ENCODE data around the gene FAT1.

DNA sequence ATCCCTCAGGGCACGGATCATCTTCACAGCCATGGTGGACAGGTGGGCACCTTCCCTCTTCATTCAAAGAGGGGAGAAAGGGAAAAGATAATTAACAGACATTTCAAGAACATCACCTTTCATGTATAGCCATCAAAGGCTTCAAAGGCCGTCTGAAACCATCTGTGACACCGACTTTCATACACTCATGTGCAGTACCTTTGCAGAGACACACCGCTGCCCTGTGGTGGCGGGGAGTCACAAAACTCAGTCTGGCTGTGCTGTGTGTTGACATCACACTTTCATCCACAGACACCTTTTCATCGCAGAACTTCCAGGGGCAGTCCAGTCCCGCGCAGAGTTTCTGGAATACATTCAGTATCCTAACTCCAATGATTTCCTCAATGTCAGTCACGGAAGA is 120.7 kb downstream of the FAT1 start:
- no peak for TF ChIP-seq POLR2A (IDR thresholded peaks at IDR 0.05)
- TF ChIP-seq, protein P1, sequence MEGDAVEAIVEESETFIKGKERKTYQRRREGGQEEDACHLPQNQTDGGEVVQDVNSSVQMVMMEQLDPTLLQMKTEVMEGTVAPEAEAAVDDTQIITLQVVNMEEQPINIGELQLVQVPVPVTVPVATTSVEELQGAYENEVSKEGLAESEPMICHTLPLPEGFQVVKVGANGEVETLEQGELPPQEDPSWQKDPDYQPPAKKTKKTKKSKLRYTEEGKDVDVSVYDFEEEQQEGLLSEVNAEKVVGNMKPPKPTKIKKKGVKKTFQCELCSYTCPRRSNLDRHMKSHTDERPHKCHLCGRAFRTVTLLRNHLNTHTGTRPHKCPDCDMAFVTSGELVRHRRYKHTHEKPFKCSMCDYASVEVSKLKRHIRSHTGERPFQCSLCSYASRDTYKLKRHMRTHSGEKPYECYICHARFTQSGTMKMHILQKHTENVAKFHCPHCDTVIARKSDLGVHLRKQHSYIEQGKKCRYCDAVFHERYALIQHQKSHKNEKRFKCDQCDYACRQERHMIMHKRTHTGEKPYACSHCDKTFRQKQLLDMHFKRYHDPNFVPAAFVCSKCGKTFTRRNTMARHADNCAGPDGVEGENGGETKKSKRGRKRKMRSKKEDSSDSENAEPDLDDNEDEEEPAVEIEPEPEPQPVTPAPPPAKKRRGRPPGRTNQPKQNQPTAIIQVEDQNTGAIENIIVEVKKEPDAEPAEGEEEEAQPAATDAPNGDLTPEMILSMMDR (IDR thresholded peaks at IDR 0.05): no peak

Data from testis (tissue), 2 donors.